DOHH2 (cell line): Measurements from ENCODE around the gene C11orf71.

Experiments
- H3F3A ChIP-seq: fragments of 200-600 bp; sonication (generic), shearing (Covaris generic); 2 replicates; pipeline ENCODE4 v1.6.0; 2016; ENCODE audit warnings: antibody characterized with exemption, mild to moderate bottlenecking; ENCODE audit not compliant: control insufficient read depth, insufficient read depth
- H3K27ac ChIP-seq: fragments of 200-600 bp; sonication (generic); 2 replicates; pipeline ENCODE4 v1.5.1; 2014; ENCODE audit warnings: low read depth, mild to moderate bottlenecking, low read length, moderate library complexity
- H3K27me3 ChIP-seq: fragments of 200-600 bp; sonication (generic); 2 replicates; pipeline ENCODE4 v1.6.1; 2014; ENCODE audit warnings: mild to moderate bottlenecking, low read length, mixed read lengths; ENCODE audit not compliant: control insufficient read depth
- H3K36me3 ChIP-seq: fragments of 200-600 bp; sonication (generic); 2 replicates; pipeline ENCODE4 v1.6.1; 2014; ENCODE audit warnings: mild to moderate bottlenecking, low read length, moderate library complexity, mixed read lengths; ENCODE audit not compliant: control insufficient read depth
- H3K4me1 ChIP-seq: fragments of 200-600 bp; sonication (generic); 2 replicates; pipeline ENCODE4 v1.6.1; 2014; ENCODE audit warnings: mild to moderate bottlenecking, low read length, mixed read lengths; ENCODE audit not compliant: control insufficient read depth
- H3K4me2 ChIP-seq: fragments of 200-600 bp; sonication (generic); 2 replicates; pipeline ENCODE4 v1.6.0; 2014; ENCODE audit warnings: mild to moderate bottlenecking, low read length, moderate library complexity
- H3K4me3 ChIP-seq: fragments of 200-600 bp; sonication (generic); 2 replicates; pipeline ENCODE4 v1.5.1; 2014; ENCODE audit warnings: mild to moderate bottlenecking, low read length, mixed read lengths
- H3K79me2 ChIP-seq: fragments of 200-600 bp; sonication (generic); 2 replicates; pipeline ENCODE4 v1.6.1; 2014; ENCODE audit warnings: mild to moderate bottlenecking, low read length, mixed read lengths; ENCODE audit not compliant: control insufficient read depth
- H3K9me2 ChIP-seq: fragments of 200-600 bp; sonication (generic); replicated peaks from 2 replicates; pipeline ENCODE4 v1.6.1; 2014; ENCODE audit warnings: mild to moderate bottlenecking, low read length, mixed read lengths; ENCODE audit not compliant: control insufficient read depth
- H3K9me3 ChIP-seq: fragments of 200-600 bp; sonication (generic); 2 replicates; pipeline ENCODE4 v1.6.1; 2014; ENCODE audit warnings: antibody characterized with exemption, low read length, mixed read lengths; ENCODE audit not compliant: control insufficient read depth, insufficient read depth
- H4K20me1 ChIP-seq: fragments of 200-600 bp; sonication (generic); 2 replicates; pipeline ENCODE4 v1.6.0; 2014; ENCODE audit warnings: low read depth, mild to moderate bottlenecking, antibody characterized with exemption, low read length, moderate library complexity; ENCODE audit not compliant: control insufficient read depth, insufficient read depth
- CTCF ChIP-seq: fragments of 200-600 bp; sonication (generic); IDR thresholded peaks from one replicate; pipeline ENCODE4 v1.5.1; 2014; ENCODE audit warnings: antibody characterized with exemption, mild to moderate bottlenecking, low read depth, low read length; ENCODE audit not compliant: poor library complexity, severe bottlenecking
- EZH2phosphoT487 ChIP-seq: fragments of 200-600 bp; sonication (generic); IDR thresholded peaks from 2 replicates; pipeline ENCODE4 v1.6.1; 2017; ENCODE audit warnings: borderline replicate concordance, mild to moderate bottlenecking, antibody characterized with exemption, low read length, moderate library complexity, mixed read lengths

Gene C11orf71

GRCh38 chr11:114447892-114448291 lies 47.6 kb upstream of the C11orf71 start:
- Histone ChIP-seq H3K36me3 (peaks cover 61% of the 10 kb centered on the region), H3K79me2 (peaks cover 16% of the 10 kb centered on the region), H3K4me1 (no peaks in the 10 kb centered on the region), H3K27me3 (no peaks in the 10 kb centered on the region), H3K4me3 (no peak overlapping the region), H3K9me2 (no peaks in the 10 kb centered on the region), H4K20me1 (no peaks in the 10 kb centered on the region), H3K4me2 (no peak overlapping the region), H3F3A (no peaks in the 10 kb centered on the region), H3K9me3 (no peaks in the 10 kb centered on the region), H3K27ac (no peak overlapping the region)
- no peak for TF ChIP-seq CTCF
- TF ChIP-seq EZH2phosphoT487 = no peak

GRCh38 chr11:114447444-114447843 lies 47.1 kb upstream of the C11orf71 start:
- Histone ChIP-seq H3F3A (no peaks in the 10 kb centered on the region), H3K9me2 (no peaks in the 10 kb centered on the region), H4K20me1 (no peaks in the 10 kb centered on the region), H3K4me3 (no peak overlapping the region), H3K4me2 (no peak overlapping the region), H3K4me1 (no peaks in the 10 kb centered on the region), H3K27me3 (no peaks in the 10 kb centered on the region), H3K79me2 (peaks cover 19% of the 10 kb centered on the region), H3K9me3 (no peaks in the 10 kb centered on the region), H3K27ac (no peak overlapping the region), H3K36me3 (peaks cover 57% of the 10 kb centered on the region)
- TF ChIP-seq CTCF (no peak), EZH2phosphoT487 (no peak)

DNA sequence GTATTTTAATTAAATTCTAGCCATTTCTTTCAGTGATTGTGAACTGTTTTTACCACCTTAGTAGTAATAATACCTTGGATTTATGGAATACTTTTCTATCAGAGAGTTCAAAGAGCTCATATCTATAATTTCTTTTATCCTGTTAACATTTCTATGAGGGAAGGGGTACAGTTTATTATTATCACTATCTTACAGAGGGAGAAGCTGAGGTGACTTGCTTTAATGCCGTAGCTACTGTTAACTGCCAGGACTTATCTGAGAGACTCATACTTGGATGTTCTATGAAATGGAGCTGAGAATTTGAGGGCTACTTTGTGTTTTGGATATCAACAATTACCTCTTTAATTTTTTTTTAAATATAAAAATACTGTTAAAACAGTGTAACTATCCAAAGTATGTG lies 42.2 kb upstream of the C11orf71 start:
- H3K4me1 ChIP-seq = peaks cover 23% of the 10 kb centered on the region
- H3K36me3 ChIP-seq = peaks cover 34% of the 10 kb centered on the region
- no peak overlapping the region for H3K27ac ChIP-seq
- H3K9me2 ChIP-seq = no peaks in the 10 kb centered on the region
- H4K20me1 ChIP-seq = no peaks in the 10 kb centered on the region
- H3K79me2 ChIP-seq = peaks cover 49% of the 10 kb centered on the region
- no peak overlapping the region for H3K4me3 ChIP-seq
- no peak overlapping the region for H3K4me2 ChIP-seq
- no peaks in the 10 kb centered on the region for H3K9me3 ChIP-seq
- TF ChIP-seq EZH2phosphoT487 = no peak
- TF ChIP-seq CTCF = no peak
- no peaks in the 10 kb centered on the region for H3F3A ChIP-seq
- H3K27me3 ChIP-seq = no peaks in the 10 kb centered on the region

- Histone ChIP-seq H3K9me2 (no peaks in the 10 kb centered on the region), H4K20me1 (no peaks in the 10 kb centered on the region), H3K79me2 (peaks cover 49% of the 10 kb centered on the region), H3K4me3 (no peak overlapping the region), H3K4me2 (no peak overlapping the region), H3K36me3 (peaks cover 31% of the 10 kb centered on the region), H3K9me3 (no peaks in the 10 kb centered on the region), H3K27me3 (no peaks in the 10 kb centered on the region), H3F3A (no peaks in the 10 kb centered on the region), H3K27ac (no peak overlapping the region), H3K4me1 (peaks cover 23% of the 10 kb centered on the region)
- TF ChIP-seq EZH2phosphoT487 = no peak
- no peak for TF ChIP-seq CTCF
These were observed 41.6 kb upstream of the C11orf71 start for GRCh38 chr11:114441921-114442320.
